GM12878 (cell line): ENCODE data around the gene PRKN. TPM values are rescaled to one million over a fixed set of nuclear protein-coding genes. Genes with fewer than 3 reads are reported as not detected.

Experiments used
- ATAC-seq: fragments of 200-7000 bp; cut with Tn5 transposase; 3 replicates; pipeline ENCODE4 v1.9.1; 2020; ENCODE audit warnings: mild to moderate bottlenecking, moderate library complexity
- BruUV-seq: library from RNA; stranded (reverse); fragments of 400-500 nt; replicated peaks from 2 replicates; lab custom pipeline; 2021; lab: Mats Ljungman, UMichigan
- CTCF ChIA-PET: fragments of 300-600 bp; sonication (Branson Sonifier 250); formaldehyde crosslinking; extraction: SDS; loops from one replicate; lab custom pipeline; 2021; ENCODE audit warnings: inconsistent platforms; lab: Yijun Ruan, JAX
- POLR2A ChIA-PET: fragments of 350-600 bp; formaldehyde crosslinking; extraction: SDS; loops from one replicate; lab custom pipeline; 2021; ENCODE audit warnings: inconsistent platforms; lab: Charles Lee
- RAD21 ChIA-PET: fragments of 300-600 bp; sonication (Branson Sonifier 250); formaldehyde crosslinking; loops from one replicate; lab custom pipeline; 2023; ENCODE audit warnings: antibody characterized with exemption; ENCODE audit not compliant: unreplicated experiment; lab: Charles Lee
- SMC1A ChIA-PET: fragments of 300-600 bp; sonication (Branson Sonifier 250); formaldehyde crosslinking; loops from one replicate; lab custom pipeline; 2023; ENCODE audit not compliant: unreplicated experiment, uncharacterized antibody; lab: Charles Lee
- DNase-seq: peaks from one replicate; pipeline ENCODE4 v3.0.0-alpha.2; 2011; ENCODE audit warnings: low read depth, low spot score
- FAIRE-seq: peaks from 3 replicates; lab custom pipeline; 2011; peaks lifted over from hg19 to GRCh38; lab: Jason Lieb, UNC
- H2AFZ ChIP-seq: 2 replicates; pipeline ENCODE4 v1.6.0; 2011; ENCODE audit warnings: low read depth, low read length, control low read depth; ENCODE audit not compliant: control insufficient read depth
- H3K27ac ChIP-seq: 2 replicates; pipeline ENCODE4 v1.5.1; 2011; ENCODE audit warnings: control low read depth; ENCODE audit not compliant: control insufficient read depth, insufficient read depth
- H3K27me3 ChIP-seq, 2 experiments: replicated peaks in 1 of 2; 2 replicates each; pipeline versions ENCODE4 v1.6.0 to v1.6.1; 2011; ENCODE audit warnings: low read length in 1 of 2; ENCODE audit not compliant: control insufficient read depth in 2 of 2, insufficient read depth in 2 of 2
- H3K36me3 ChIP-seq, 2 experiments: 2 replicates each; pipeline ENCODE4 v1.5.1; 2011; ENCODE audit warnings: low read length in 1 of 2; ENCODE audit not compliant: control insufficient read depth in 2 of 2, insufficient read depth in 2 of 2
- H3K4me1 ChIP-seq: 2 replicates; pipeline ENCODE4 v1.6.1; 2011; ENCODE audit warnings: mild to moderate bottlenecking, low read length, moderate library complexity, mixed read lengths; ENCODE audit not compliant: control insufficient read depth, insufficient read depth
- H3K4me2 ChIP-seq: 2 replicates; pipeline ENCODE4 v1.6.0; 2011; ENCODE audit warnings: control low read depth; ENCODE audit not compliant: control insufficient read depth, insufficient read depth
- H3K4me3 ChIP-seq: fragments of 200-600 bp; sonication (generic); 2 replicates; pipeline ENCODE4 v1.5.1; 2016
- H3K79me2 ChIP-seq: 2 replicates; pipeline ENCODE4 v1.6.0; 2011; ENCODE audit warnings: low read length; ENCODE audit not compliant: control insufficient read depth, insufficient read depth
- H3K9ac ChIP-seq: 2 replicates; pipeline ENCODE4 v1.8.0; 2011; ENCODE audit warnings: low read length, control low read depth, mixed read lengths; ENCODE audit not compliant: control insufficient read depth, insufficient read depth
- H3K9me3 ChIP-seq: replicated peaks from 3 replicates; pipeline ENCODE4 v1.5.1; 2011; ENCODE audit warnings: mild to moderate bottlenecking, low read length; ENCODE audit not compliant: control insufficient read depth, insufficient read depth
- H4K20me1 ChIP-seq: 2 replicates; pipeline ENCODE4 v1.6.0; 2011; ENCODE audit not compliant: control insufficient read depth, insufficient read depth
- ELK1 ChIP-seq: IDR thresholded peaks from 2 replicates; pipeline ENCODE4 v1.6.1; 2012; ENCODE audit warnings: low read depth, low read length, improper control_type of control experiment
- MLLT1 ChIP-seq: fragments of 450-650 bp; IDR thresholded peaks from 2 replicates; pipeline ENCODE4 v1.6.1; 2016; ENCODE audit warnings: mild to moderate bottlenecking
- MYC ChIP-seq: IDR thresholded peaks from 2 replicates; pipeline ENCODE4 v1.6.1; 2011; ENCODE audit warnings: mild to moderate bottlenecking, low read length, moderate library complexity, inconsistent platforms; ENCODE audit not compliant: insufficient read depth, insufficient replicate concordance, insufficient read length, severe bottlenecking
- NRF1 ChIP-seq: conservative IDR thresholded peaks from 2 replicates; pipeline ENCODE4 v1.6.1; 2011; ENCODE audit warnings: mild to moderate bottlenecking, low read depth, low read length, improper control_type of control experiment
- POU2F2 ChIP-seq: IDR thresholded peaks from 3 replicates; pipeline ENCODE4 v1.6.1; 2011; ENCODE audit warnings: low read depth, mild to moderate bottlenecking, low read length, borderline replicate concordance
- TCF12 ChIP-seq: IDR thresholded peaks from 2 replicates; pipeline ENCODE4 v1.6.1; 2011; ENCODE audit warnings: low read depth, mild to moderate bottlenecking, low read length
- WGBS: methylation state at CpG from one replicate; pipeline ENCODE4 v1.1.6; 2016; ENCODE audit warnings: low lambda C conversion rate; ENCODE audit not compliant: insufficient replicate concordance, insufficient coverage; ENCODE audit errors: missing lambda C conversion rate; 5-methylcytosine and 5-hydroxymethylcytosine counted together
- in situ Hi-C: fragments of 300-500 bp; cut with MboI; formaldehyde crosslinking; loops from 9 replicates; pipeline ENCODE4 v1.14.3; 2018; ENCODE audit warnings: mixed read lengths
- intact Hi-C: fragments of 100-400 bp; cut with micrococcal nuclease; formaldehyde crosslinking; loops from one replicate; pipeline ENCODE4 v1.14.2; 2022; ENCODE audit not compliant: unreplicated experiment
- polyA plus RNA-seq, 11 experiments: library from polyadenylated mRNA; depleted of rRNA in 4 of 11; unstranded in 6 of 11; stranded (reverse) in 5 of 11; fragments of >200 nt; fragmentation: Nextera tagmentation in 4 of 11; fragmentation: Illumina TruSeq in 1 of 11; extraction: Ambion mirVana in 4 of 11; extraction: Trizol in 1 of 11; gene quantifications; 1 replicate in 1 of 11; 2 replicates in 10 of 11; pipeline versions ENCODE4 v1.2.1 to v1.2.3, GENCODE V29; 2011 to 2016; ENCODE audit warnings: inconsistent platforms in 2 of 11, missing spikeins in 2 of 11, low read depth in 1 of 11
- total RNA-seq, 4 experiments: library from RNA; depleted of rRNA in 3 of 4; stranded (reverse); fragments of >200 nt in 3 of 4; fragmentation: Illumina TruSeq in 1 of 4; extraction: Trizol in 1 of 4; gene quantifications; 2 replicates each; pipeline versions ENCODE4 v1.2.1 to v1.2.3, GENCODE V29; 2013 to 2021
- TF ChIP-seq, protein P1 (sequence below): fragments of 450-650 bp; IDR thresholded peaks from 2 replicates; pipeline ENCODE4 v1.6.1; 2017; ENCODE audit warnings: mild to moderate bottlenecking

The PRKN gene
- total and polyA plus RNA-seq, 10 of the 15 experiments (the other 5 are each of a cell fraction or from before 2014, with no cell fraction given) = 0.06 to 0.09 TPM; not detected in 8

DNA sequence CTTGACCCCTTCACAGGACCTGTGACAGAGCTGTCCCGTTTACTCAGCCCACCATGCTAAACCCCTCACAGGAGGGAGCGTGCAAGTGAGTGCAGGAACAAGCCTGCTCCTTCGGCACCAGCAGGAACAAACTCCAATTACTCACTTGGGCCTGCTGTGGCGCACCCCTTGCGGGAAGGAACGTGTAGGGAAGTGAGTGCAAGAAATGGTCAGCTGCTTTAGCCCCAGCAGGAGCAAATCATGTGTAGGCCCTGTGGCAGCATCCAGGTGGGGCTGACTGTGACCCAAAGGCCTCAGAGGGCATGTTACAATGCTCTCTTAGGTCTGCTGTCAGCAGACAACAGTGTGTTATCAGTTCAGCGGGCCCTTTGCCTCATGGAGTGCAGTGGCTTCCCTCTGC is 574.4 kb downstream of the PRKN start (continued):
- TF ChIP-seq MLLT1 (no peak), NRF1 (no peak)

DNA sequence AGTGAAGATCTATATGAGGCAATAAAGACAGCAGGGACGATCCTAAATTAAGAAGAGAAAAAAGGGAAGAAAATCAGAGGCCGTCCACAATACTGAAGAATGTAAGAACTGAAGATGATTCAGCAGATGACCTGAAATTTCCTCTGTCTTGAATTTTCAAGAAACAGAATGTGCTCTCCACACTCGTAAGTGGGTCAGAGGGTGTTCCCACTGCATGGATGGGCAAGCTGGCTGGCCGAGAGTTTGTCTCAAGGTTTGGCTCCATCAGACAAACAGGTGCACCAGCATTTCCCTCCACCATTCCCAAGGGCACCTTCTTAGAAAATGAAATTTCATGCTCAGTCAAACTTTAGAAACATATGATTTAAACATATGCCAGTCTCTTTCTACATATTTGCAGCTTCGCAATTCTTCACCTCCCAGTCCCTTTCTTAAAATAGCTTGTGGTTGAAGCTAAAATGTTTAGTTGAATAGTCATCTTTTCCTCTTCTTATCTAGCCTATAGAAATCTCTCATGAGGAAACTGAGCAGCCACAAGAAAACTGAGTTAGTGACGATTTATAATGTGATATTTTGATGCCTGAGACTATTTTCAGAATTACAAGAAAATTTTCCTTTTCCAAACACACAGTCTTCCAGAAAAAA is 576.4 kb downstream of the PRKN start:
- POLR2A ChIA-PET = no interaction called here
- CTCF ChIA-PET = no interaction called here
- RAD21 ChIA-PET = no interaction called here
- intact Hi-C loops = no loop called here
- no peak overlapping the region for H2AFZ ChIP-seq
- H4K20me1 ChIP-seq = no peaks in the 10 kb centered on the region
- BruUV-seq = no TSS peak
- WGBS = 2% methylated on average over 6 of the region's 6 CpGs
- no peak overlapping the region for H3K27ac ChIP-seq
- no peaks in the 10 kb centered on the region for H3K36me3 ChIP-seq
- DNase-seq (no peak), ATAC-seq (no peak), FAIRE-seq (no peak)
- no peak for TF ChIP-seq POU2F2
- no peaks in the 10 kb centered on the region for H3K27me3 ChIP-seq
- no peak overlapping the region for H3K4me2 ChIP-seq
- SMC1A ChIA-PET = no interaction called here
- in situ Hi-C loops = no loop called here
- no peaks in the 10 kb centered on the region for H3K4me1 ChIP-seq
- no peaks in the 10 kb centered on the region for H3K79me2 ChIP-seq
- no peaks in the 10 kb centered on the region for H3K9me3 ChIP-seq
- no peak overlapping the region for H3K4me3 ChIP-seq
- no peak overlapping the region for H3K9ac ChIP-seq

GRCh38 chr6:162150295-162150694 is 577.3 kb downstream of the PRKN start:
- Histone ChIP-seq H3K4me1 (no peaks in the 10 kb centered on the region), H3K27ac (no peak overlapping the region), H3K36me3 (no peaks in the 10 kb centered on the region), H2AFZ (no peak overlapping the region), H3K4me2 (no peak overlapping the region), H3K79me2 (no peaks in the 10 kb centered on the region), H3K9ac (no peak overlapping the region), H4K20me1 (no peaks in the 10 kb centered on the region), H3K27me3 (no peaks in the 10 kb centered on the region), H3K4me3 (no peak overlapping the region), H3K9me3 (no peaks in the 10 kb centered on the region)
- ChIA-PET SMC1A (no interaction called here), POLR2A (no interaction called here), RAD21 (no interaction called here), CTCF (no interaction called here)
- in situ Hi-C loops = no loop called here
- DNase-seq (no peak), FAIRE-seq (no peak), ATAC-seq (no peak)
- intact Hi-C loops = no loop called here
- WGBS = 38% methylated on average over 7 of the region's 7 CpGs
- BruUV-seq = no TSS peak
- TF ChIP-seq, protein P1, sequence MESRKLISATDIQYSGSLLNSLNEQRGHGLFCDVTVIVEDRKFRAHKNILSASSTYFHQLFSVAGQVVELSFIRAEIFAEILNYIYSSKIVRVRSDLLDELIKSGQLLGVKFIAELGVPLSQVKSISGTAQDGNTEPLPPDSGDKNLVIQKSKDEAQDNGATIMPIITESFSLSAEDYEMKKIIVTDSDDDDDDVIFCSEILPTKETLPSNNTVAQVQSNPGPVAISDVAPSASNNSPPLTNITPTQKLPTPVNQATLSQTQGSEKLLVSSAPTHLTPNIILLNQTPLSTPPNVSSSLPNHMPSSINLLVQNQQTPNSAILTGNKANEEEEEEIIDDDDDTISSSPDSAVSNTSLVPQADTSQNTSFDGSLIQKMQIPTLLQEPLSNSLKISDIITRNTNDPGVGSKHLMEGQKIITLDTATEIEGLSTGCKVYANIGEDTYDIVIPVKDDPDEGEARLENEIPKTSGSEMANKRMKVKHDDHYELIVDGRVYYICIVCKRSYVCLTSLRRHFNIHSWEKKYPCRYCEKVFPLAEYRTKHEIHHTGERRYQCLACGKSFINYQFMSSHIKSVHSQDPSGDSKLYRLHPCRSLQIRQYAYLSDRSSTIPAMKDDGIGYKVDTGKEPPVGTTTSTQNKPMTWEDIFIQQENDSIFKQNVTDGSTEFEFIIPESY = no peak
- TF ChIP-seq ELK1 = no peak
- no peak for TF ChIP-seq MYC
- no peak for TF ChIP-seq TCF12
